GM18861 (cell line): ENCODE results near the gene DLGAP1.

Experiments used
- ATAC-seq: cut with Tn5 transposase; IDR thresholded peaks from one replicate; pipeline ENCODE4 v1.9.1; 2021; ENCODE audit not compliant: unreplicated experiment

The DLGAP1 gene

DNA sequence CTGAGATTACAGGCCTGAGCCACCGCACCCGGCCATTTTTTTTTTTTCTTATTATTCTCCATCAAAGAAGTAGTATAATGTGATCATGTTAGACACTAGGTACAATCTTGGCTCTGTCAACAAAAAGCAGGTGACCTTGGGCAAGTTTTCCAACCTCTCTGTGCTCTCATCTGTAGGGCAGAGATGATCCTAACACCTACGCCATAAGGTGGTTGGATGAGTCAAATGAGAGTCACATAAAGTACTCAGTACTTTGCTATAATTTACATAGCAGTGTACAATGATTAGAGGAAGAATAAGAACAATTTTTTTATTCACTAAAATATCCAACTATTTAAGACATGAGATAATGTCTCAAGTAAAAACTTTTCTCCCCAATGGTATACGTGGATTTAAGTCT lies 876.5 kb downstream of the DLGAP1 start:
- no peak for ATAC-seq

DNA sequence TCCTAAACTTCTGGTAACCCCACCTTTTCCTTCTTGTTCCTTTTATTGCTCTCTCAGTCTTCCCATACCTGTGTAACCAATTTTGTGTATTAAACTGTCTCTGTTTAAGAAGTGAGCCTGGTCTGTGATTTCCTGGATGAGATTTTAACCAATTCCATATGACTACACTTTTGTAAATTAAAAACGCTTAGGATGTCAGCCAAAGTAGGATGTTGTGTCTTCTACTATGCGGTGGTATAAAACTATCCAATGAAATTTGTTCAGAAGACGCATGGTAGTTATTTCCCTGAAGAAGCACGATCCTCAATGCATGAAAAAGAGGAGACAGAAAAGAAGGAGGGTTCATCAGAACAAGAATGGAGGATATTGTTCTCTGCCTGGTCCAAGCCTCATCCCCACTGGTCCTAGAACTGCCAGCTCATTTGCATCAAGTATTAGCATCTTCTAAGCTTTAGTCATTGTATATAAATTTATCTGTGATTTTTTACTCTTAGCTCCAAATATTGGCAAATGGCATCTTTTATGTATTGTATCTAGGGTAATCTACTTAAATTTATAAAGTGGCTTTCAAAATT lies 877.7 kb downstream of the DLGAP1 start:
- ATAC-seq, result no peak

DNA sequence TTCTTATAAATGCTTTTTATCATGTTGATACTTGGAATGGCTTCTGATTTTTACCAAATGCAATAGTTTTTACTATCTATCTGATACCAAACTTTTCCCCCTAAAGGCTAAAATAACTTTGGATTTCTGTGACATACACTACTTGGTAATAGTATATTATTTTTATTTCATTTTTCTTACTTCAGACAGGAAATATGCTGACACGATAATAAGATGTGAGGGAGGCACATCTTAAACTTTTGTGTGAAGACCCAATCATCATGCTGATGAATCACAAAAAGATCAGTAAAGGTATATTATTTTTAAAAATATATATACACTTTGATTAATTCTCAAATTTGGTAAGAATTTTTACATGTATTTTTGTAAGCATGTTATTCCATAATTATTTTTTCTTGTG lies 882.3 kb downstream of the DLGAP1 start:
- no peak for ATAC-seq

DNA sequence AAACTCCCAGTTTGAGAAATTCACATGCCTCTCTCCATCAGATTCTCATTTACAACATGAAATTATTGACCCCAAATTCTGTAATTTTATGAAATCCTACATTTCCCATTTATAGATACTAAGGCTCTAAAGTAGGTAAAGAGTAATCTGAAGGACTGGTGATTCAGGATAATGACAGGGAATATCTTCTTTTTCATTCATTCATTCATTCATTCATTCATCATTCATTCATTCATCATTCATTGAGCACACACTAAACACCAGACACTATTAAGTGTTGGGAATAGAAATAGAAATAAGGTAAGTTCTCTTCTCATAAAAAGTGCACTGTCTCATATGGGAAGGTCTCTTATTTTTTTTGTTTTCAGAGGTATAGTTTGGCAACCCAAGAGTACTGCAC lies 888.3 kb downstream of the DLGAP1 start:
- ATAC-seq, result no peak

DNA sequence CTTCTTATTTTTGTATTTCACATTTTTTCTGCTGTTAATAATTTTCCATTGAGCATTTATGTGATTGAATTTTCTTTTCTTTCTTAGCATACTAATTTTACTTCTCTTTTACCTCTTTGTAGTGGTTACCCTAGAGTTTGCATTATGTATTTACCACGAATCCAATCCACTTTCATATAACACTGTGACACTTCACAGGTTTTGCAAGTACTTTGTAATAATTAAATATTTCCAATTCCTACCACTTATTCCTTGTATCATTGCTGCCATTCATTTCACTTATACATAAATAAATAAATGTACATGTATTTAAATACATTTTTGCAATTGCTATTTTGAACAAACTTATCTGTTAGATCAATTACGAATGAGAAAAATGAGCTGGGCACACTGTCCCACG lies 894.4 kb downstream of the DLGAP1 start:
- no peak for ATAC-seq

DNA sequence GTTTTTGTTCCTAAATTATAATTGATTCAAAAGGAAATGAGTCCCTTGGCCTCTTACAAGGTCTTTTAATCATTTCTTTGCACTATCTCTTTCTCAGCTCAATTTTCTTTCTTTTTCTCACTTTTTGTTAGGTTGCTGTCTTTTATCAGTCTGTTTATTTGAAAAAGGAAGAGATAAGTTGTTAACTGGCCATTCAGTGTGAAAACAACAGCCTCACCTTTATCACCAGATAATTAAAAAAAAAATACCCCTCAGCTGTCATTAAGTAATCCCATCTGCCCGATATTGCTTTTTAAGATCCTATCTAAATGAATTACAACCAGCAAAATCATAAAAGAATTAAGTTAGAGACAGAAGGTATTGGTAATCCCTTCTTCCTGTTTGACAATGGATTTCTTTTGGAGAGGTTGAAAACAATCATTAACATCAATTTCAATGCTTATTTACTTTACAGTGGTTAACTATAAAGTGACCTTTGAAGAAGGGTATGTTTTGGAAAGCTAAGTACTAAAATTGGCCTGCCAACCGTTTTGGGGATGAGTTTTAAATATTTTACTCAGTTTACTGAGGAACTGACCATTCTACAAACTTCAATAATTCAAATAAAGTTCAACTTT lies 900.2 kb downstream of the DLGAP1 start:
- no peak for ATAC-seq

DNA sequence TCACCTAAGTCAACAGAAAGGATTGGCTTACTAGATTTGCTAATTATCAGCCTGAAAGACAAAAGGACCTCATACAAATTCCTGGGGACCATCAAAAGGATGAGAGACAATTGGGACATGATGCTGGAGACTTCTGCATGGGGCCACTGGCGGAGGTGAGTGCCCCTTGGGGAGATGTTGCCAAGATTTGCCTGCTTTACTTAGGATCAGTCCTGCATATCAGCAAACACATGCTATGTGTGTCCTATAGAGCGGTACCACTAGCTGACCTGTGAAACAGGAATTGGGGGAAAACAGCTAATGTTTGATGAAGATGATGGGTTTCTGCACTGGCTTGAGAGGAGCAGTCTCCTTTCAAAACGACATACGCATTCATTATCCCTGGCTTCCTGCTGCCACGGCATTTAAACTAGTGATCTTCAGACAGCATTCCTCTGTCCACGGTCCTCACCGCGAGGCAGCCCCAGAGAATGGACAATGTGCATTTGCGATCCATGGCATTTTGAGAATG lies 901.0 kb downstream of the DLGAP1 start:
- ATAC-seq, result no peak

DNA sequence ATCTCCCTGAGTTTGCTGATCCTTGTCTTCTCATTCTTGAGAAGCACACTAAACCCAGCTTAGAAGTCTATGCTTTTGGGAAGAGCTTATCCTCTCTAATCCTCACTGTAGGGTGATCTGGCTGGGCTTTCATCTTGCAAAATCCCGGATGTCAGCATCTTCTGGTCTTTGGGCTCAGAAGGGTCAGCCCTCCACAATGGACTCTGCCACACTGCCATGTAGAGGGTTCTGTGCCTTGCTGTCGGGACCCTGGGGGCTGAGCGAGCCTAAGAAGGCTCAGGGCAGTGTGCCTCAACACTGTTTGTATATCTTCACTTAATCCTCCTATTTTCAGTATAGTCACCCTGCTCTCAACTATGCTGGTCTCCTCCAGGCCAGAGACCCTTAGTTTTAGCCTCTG lies 902.8 kb downstream of the DLGAP1 start:
- ATAC-seq, result no peak

DNA sequence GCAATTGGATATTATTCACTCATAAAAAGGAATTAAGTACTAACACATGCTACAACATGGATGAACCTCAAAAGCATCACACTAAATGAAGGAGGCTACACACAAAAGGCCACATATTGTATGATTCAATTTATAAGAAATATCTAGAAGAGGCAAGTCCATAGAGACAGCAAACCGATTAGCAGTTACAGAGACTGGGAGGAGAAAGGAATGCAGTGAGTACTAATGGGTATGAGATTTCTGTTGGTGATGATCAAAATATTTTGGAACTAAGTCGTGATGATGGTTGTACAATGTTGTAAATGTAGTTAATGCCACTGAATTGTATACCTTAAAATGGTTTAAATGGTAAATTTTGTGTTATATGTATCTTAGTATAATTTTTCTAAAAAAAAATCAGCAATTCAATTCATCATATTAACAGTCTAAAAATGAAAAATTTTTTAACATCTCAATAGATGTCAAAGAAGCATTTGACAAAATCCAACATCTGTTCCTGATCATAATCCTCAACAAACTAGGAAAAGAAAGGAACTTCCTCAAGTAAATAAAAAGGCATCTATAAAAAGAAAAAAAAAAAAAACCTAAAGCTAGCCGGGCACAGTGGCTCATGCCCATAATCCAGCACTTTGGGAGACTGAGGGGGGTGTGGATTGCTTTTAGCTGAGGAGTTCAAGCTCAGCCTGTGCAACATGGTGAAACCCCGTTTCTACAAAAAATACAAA lies 907.1 kb downstream of the DLGAP1 start:
- no peak for ATAC-seq

DNA sequence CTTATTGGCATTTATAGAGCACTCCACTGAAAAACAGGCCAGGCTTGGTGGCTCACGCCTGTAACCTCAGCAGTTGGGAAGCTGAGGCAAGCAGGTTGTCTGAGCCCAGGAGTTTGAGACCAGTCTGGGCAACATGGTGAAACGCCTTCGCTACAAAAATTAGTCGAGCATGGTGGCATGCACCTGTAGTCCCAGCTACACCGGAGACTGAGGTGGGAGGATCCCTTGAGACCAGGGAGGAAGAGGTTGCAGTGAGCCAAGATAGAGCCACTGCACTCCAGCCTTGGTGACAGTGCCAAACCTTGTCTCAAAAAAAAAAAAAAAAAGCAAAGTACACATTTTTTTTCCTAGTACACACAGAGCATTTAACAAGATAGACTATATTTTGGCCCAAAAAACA lies 909.0 kb downstream of the DLGAP1 start:
- ATAC-seq, result no peak

DNA sequence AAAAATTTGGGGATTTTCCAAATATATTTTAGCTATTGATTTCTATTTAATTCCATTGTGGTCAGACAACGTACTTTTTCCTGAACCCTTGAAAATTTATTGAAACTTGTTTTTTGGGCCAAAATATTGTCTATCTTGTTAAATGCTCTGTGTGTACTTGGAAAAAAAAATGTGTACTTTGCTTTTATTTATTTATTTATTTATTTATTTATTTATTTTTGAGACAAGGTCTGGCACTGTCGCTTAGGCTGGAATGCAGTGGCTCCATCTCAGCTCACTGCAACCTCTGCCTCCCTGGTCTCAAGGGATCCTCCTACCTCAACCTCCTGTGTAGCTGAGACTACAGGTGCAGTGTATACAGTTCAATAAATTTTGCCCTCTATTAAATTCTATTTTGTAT lies 910.6 kb downstream of the DLGAP1 start:
- no peak for ATAC-seq

DNA sequence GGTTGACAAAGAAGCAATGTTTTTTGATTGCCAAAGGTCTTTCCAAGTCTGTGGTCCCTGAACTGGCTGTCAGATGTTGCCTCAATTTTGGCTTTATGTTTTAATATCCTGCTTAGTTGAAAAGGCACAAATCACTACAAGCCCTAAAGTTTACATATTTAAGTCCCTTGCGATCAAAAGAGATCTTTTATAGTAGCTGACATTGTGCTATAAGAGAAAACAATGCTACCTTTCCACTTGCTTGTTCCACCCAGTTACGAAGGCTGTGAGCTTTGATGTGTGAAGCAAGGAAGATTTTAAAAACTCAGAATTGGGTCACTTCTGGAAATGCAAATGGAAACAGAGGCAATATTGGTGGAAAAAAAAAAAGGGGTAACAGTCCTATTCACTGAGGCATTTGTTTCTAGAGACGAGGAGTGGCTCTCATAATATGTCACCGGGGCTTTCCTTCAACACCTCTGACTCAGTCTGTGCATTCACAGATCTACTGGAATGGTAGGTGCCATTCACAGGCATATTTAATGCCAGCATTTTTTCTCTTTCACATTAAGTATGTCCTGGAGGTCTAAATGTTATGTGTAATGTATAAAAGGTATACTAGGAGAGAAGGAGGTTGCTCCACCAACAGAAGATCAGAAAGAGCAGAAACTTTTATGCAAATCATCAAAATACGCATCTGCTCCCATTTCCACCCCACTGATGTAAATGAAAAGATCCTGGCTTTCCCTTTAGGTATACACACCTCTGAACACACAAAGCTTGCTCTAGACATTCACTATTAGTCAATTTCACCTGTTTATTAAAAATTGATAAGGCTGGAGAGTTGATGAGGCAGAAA lies 913.3 kb downstream of the DLGAP1 start:
- peak; percentile 91 for ATAC-seq

DNA sequence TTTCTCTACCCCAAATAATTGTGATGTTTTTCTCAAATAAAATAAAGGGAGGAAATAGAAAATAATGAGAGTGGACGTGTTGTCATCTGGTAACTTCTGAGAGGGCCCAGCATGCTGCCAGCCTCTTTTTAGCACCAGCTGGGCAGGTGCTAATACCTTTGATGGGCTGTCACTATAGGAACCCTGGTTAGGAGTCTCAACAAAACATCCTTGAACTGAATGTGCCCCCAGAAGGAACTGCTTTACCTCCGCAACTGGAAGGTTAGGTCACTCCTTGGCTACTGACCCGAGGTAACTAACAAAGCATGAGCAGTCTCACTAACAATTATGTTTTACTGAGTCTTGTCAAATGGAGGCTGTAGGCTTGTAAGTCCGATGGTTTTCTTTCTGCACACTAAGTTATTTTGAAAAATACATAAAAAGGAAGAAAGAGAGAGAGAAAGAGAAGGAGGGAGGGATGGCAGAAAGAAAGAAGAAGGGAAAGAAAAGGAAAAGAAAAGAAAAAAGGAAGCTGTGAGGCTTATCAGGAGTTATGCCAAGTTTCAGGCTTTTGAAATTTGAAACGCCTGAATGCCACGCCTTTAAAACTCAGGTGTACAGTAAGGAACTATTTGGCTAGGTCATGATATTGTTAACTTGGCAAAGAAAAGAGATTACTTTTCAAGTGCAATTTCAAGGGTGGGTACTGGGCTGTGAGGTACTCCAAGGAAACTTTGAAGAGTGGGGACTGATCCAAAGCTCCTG lies 914.1 kb downstream of the DLGAP1 start:
- no peak for ATAC-seq

DNA sequence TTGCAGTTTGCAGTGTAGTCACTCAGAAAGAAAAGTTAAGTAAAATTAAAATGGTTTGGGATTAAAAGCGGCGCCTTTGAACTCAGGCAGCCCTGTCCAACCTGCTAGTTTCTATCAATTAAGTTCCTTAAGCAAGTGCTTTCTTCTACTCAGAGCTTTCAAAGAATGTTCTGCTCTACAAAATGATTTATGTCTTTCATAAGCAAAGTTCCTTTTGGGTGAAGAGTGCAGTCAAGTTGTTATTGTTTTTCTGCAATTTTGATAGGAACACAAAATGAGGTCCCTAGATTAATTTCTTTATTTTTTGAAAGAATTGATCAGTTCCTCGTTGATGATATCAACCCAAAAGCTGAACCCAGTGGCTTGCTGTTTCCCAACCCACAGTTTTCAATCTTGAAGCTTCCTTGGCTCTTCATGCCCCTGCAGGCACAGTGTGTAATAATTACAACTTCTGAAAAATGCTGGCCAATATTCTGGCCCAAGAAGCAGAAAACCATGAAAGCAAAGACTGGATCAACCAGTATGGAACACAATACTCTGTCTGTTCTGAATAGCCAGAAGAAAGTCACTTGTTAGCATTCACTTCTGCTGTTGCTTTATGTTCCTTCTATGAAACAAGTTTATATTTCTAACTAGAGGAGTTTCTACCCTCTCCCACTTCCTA lies 916.0 kb downstream of the DLGAP1 start:
- ATAC-seq, result no peak

DNA sequence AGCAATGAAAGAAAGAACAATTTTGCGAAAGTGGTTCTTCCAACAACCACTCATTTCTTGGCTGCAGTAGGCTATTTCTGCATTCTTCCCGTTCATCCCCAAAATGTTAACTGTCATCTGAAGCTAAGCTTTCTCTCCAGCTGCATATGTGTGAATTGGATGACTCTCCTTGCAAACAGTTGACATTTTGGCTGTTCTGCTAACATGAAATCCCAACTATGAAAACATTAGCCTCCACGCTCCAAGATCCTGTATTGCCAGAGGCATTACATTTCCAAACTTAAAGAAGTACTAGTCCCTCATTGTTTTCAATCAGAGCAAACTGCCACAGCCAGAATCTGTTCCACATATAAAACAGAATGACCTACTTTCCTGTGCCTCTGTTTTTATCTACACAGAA lies 916.7 kb downstream of the DLGAP1 start:
- ATAC-seq, result no peak

DNA sequence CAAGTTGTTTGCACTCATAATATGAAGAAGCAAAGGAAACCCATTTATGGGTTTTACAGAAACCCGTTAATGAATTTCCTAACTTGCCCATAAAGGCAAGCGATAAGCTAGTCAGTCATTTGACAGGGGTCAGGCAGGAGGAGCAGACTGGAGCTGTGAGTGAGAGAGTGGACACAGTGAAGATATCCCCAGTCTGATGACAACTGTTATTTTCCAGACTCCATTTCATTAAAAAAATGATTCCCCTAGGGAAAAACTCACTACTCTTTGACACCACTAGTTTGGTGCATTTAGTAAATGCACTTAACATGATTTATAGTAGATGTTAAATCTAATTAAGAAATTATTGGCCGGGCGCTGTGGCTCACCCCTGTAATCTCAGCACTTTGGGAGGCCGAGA lies 924.3 kb downstream of the DLGAP1 start:
- no peak for ATAC-seq

DNA sequence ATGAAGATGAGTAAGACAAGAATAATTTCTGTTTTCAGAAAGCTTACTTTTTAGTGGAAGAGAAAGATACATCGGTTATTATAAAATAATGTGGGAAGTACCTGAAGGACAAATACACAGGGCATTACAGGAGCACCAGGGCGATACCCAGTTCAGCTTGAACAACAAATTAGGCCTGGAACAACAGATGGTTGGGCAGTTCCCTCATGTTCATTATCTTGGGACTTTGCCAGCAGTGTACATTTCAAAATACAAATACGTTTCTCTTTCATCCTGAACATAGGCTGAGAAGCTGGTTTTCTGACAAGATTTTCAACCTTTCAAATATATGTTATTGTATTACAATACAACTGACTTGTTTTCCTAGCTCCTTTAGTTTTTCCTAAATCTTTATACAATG lies 925.5 kb downstream of the DLGAP1 start:
- no peak for ATAC-seq

DNA sequence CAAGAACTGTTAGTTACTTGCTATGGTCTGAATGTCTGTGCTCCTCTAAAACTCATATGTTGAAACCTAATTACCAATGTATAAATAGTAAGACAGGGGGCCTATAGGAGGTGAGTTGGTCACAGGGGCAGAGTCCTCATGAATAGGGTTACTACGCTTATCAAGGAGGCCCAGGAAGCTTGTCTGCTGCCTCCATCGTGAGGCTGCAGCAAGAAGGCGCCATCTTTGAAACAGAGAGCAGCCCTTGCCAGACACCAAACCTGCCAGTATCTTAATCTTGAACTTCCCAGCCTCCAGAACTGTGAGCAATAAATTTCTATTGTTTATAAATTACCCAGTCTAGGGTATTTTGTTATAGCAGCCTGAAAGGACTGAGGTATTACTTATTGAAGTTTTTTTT lies 926.0 kb downstream of the DLGAP1 start:
- ATAC-seq, result no peak

DNA sequence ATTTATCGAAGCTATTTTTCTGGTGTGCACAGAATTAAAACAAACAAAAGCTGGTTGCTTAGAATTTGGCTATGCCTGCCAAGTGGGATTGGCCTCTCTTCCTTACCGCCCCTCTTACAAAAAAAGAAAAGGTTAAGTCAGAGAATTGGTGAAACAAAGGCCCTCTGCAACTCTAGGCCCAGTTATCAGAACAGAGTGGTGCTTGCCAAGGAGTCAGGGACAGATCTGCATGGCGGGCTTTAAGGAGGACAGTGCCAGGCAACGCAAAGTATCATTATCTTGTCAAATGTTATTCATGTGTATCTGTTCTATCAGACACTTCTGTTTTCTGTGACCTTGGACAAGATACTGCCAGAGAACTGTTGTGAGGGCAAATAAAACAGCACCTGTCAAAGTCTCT lies 926.9 kb downstream of the DLGAP1 start:
- no peak for ATAC-seq
